ENCODE results near the gene USP34.
"Not testable (repeated sequence)": the region's sequence is repeated elsewhere in the genome, so short reads cannot be mapped to it uniquely, and the experiment has no call there.

USP34 gene

DNA sequence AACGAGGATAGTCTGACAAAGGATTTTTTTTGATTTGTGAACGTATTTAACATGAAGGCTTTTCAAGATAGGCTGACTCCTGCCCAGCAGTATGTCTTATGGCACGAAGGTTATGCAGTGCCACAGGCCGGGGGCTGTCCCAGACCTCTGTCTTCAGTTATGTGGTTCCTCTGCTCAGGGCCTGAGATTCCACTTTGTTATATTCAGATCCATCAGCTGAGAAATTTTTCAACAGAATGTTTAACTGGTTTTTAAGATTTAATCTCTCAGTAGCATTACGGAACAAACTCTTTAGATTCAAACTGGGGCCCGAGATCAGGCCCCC, 288.9 kb downstream of the USP34 start:
- no peak for DNase-seq (ENCODE audit: low spot score)

DNA sequence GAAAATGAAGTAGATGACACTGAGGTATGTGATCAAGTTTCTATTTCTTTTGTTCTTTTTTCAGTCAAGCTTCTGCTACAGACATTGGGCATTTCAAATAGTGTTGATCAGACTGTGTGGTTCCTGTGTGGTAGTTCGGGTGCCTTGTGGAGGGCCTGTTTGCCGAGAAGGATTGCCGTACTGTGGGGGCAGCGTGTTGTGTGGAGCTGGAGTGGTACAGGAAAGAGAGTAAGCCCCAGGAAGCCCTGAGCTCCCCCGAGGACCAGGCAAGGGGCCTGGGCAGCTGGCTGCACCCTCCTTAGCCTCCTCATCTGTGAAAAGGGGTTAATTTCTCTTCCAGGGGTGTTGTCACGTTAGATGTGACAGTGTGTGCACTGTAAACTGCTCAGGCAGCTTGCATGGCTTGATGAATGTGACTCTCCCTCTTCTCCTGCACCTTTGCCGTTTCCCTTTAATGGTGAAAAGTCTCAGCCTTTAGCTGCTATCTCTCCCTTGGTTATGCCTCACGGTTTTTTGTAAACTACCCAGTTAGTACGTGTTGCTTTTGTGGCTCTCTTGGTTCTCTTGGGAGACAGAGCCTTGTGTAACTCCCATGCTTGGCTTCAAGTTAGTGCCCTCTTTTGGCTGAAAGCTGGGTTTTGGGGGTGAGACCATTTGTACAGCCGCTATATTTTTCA, 289.4 kb downstream of the USP34 start:
- DNase-seq (ENCODE audit: low spot score) = no peak

DNA sequence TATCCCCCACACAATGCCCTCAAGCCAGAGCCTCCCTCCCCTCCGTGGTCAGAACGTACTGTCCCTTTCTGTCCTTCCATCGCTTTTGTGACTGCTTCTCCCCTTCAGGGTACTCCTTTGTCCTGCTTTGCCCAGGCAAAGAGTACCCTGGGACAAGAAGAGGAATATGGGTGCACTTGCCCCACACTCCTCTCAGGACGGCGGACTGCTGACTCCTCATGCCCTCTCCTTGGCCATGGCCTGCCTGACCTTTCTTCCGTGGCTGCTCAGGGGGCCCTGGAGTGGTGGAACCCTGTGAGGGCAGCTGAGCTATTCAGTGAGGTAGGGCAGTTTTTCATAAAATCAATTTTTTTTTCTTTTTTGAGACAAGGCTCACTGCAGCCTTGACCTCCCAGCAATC, 290.2 kb downstream of the USP34 start:
- DNase-seq (ENCODE audit: low spot score) = no peak

DNA sequence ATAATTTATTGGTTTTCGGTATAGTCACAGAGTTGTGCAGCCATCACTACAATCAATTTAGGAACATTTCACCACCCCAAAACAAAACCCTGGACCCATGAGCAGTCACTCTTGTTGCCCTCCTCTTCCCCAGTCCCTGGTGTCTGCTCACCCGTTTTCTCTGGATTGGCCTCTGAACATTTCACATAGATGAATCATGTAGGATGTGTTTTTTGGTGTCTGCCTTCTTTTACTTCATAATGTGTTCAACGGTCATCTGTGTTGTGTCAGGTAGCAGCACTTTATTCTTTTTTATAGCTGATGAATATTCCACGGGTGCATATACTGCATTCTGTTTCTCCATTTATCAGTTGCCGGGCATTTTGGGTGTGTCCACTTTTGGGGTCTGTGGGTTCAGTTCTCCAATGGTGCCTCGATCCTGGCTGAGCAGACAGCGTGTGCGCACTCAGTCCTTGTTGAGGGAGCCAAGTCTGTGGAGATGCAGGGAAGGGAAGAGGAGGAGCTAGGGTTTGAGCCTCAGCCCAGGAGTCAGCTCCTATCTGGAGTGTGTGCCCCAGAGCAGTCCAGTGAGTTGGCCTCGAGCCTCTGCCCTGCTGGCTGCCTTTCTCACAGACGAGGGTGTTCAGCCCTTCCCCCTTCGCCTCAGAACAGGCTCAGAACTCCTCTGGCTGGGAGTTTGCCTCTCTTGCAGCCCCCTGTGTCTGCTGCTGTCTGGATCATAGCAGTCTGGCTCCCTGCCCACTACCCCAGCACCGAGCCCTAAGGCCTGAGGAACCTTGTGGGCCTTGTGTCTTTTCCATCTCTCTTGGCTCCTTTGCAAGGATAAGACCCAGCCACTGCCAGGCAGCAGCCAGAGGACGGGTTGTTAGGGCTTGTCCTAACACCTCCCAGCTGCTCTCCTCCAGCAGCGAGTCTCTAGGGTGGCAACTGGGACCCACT, 290.9 kb downstream of the USP34 start:
- DNase-seq (ENCODE audit: low spot score) = peak; percentile 33

DNA sequence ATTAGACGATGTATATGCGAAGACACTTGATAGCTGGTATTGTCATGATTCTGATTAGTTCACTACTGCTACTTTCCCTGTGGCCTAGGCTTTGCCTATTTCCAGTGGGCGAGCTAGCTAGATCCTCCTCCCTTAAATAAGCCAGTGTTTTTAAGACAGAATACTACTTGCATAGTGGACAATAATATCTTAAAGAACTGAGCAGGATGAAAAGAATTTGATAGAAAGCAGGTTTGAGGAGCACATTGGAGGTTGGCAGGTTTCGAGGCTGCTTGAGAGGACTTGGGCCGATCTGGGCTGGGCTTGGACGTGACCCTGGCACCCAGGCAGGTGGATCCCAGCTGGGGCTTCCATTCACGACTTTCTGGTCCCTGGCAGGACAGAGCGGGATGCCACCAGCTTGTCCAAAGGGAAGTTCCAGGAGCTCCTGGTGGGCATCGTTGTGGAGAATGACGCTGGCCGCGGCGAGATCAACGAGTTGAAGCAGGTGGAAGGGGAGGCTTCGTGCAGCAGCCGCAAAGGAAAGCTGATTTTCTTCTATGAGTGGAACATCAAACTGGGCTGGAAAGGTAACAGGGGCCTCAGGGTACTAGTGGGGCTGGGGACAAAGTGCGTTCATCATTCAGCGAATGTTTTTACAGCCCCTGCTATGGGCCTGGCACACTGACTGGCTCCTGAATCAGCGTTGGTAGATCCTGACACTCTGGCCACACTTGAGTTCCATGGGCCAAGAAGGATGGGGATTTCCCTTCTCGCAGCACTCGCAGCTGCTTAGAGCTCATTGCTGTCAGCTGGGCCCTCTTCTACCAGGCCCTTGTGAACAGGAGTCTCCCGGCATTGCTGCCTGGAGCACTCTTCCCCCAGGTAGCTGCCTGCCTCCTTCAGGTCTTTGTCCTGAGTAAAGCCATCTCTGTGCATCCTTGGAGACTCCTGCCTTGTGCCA, 292.0 kb downstream of the USP34 start:
- no peak for DNase-seq (ENCODE audit: low spot score)

DNA sequence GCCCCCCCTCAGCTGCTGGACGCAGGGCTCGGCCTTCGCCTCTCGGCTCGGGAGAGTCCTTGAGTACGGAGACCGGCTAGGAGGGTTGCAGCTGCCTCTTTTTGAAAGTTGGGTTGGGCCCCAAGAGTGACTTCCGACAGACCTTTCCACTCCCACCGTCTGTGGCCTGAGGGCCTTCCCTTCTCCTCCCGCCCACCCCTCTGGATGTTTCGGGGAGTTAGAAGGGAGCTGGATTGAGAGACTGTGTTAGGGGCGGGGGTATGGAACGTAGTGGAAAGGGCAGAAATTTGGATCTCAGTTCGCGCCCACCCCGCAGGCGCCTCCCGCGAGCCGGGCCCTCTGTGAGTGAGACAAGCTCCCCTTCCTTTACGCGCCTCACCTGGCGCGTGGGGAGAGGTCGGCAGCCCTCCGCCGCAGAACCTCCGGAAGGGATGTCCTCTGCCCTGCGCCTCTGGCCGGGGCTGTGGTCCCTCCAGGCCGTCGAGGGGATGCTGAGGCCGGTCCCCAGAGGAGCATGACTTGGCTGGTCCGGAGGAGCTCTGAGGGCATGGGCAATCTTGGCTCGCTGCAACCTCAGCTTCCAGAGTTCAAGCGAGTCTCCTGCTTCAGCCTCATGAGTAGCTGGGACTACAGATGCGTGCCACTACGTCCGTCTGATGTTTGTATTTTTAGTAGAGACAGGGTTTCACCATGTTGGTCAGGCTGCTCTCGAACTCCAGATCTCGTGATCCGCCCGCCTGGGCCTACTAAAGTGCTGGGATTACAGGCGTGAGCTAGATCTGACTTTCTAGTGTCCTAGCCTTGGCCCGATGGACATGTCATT, 292.9 kb downstream of the USP34 start:
- peak; percentile 26 for DNase-seq (ENCODE audit: low spot score)

DNA sequence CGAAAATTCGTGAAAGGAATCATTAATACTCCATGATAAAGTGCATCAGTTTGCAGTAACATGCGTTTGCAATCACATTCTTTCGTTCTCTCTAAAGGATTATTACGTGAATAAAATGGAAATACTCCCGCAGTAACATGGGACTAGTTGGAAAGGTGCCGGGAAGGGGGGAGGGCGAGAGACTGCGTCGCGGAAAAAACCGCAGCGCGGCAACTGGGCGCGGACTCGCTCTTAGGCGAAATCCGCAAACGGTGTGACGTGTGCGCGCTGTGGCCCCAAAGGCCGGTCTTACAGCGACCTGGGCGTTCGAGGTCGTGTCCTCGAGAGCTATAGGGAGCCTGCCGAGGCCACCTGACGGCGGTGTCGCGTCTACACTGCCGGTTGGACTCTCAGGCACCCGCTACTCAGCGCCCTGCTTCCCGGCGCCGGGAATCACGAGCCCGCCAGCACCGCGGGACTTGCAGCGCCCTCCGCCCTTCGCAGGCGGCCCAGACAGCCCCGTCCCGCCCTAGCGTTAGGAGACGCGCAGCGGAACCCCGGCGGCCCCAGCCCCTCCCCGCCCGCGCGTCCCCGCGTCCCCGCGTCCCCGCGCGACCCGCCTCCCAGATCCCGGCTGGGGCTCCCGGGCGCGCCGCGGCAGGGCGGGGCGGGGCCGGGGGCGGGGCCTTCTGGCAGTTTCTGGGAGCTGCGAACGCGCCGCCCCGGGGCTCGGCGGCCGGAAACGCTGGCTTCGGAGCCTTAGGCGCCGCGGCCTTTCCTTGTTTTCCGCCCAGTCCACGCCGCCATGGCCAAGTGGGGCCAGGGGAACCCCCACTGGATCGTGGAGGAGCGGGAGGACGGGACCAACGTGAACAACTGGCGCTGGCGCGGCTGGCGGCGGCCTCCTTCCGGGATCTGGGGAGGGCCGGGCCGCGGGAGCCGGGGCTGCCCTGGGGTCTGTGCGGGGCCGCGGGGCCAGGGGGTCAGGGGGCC, 293.8 kb downstream of the USP34 start:
- peak; percentile 86 for DNase-seq (ENCODE audit: low spot score)

DNA sequence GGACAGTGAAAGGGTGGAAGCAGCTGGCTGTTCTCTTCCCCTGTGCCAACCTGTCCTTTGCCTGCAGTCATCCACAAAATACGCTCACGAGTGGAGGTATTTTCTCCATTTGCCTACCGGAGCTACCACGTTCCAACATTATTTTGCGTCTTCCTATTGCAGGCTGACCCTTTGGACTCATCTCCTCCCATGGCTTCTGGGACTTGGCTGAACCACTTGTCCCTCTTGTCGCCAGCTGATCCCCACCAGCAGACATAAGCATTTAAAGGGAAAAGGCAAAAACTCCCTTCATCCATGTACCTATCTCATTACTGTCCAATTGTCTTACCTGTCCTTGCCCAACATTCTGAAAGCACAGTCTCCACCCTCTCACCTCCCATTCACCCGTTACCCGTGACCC, 295.9 kb downstream of the USP34 start:
- no peak for DNase-seq (ENCODE audit: low spot score)

DNA sequence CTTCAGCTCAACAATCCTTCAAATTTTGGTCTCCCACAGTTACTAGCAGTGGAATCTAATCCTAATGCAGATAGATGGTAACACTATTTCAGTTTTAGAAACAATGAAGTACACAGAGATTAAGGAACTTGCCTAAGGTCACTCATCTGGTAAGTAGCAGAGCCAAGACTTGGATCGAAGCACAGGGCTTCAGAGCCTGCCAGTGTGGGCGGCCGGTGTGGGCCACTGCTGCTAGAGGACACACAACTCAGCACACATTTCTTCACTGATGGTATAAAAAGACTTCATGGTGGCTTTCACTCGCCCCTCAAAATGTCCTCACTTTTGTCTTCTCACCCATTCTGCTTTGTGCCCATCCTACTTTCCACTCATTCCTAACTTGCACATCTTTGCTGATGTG, 297.8 kb downstream of the USP34 start:
- DNase-seq (ENCODE audit: low spot score) = no peak

DNA sequence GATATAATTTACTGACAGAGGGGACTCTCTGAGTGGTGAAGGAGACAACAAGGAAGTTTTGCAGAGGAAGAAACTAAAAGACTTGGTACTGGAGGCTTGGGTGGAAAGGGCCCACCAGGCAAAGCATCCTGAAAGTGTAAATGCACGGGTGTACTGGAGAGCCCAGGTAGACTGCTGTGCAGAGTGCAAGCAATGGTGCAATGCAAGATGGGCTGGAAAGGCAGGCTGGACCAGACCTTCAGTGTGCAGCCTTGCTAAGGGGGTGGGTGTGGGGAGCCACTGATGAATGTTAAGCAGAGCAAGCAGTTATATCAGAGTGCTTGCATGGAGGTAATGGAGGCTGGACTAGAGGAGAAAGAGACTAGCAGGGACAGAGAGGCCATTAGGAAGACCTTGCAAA, 298.2 kb downstream of the USP34 start:
- DNase-seq (ENCODE audit: low spot score) = no peak

DNA sequence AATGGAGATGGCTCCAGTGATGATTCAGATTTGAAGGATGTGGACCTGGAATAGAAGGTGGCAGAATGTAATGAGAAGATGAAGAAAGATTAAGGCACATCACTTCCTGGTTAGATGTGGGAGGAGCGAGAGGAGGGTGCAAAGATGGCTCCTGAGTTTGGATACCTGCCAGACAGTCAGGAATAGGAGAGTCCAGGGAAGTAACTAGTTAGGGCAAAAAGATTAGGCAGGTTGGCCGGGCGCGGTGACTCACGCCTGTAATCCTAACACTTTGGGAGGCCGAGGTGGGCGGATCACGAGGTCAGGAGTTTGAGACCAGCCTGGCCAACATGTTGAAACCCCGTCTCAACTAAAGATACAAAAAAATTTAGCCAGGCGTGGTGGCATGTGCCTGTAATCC, 303.3 kb downstream of the USP34 start:
- no peak for DNase-seq (ENCODE audit: low spot score)

DNA sequence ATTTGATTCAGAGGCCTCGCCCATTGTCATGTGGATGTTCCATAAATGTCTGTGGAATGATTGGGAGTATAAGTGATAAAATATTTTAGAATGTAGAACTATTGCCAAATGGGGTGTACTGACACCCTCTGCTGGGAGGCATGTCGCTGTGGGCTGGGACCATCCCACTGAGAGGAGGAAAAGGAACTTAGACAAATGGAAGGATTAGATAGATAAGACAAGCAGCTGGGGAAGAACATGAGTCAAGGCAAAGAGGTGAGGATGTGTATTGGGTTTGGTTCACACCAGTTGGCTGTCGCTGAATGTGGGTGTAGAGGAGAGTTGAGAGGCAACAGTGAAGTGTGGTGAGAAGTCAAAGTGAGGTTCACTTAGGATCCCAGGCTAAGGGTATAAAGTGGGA, 304.9 kb downstream of the USP34 start:
- no peak for DNase-seq (ENCODE audit: low spot score)

DNA sequence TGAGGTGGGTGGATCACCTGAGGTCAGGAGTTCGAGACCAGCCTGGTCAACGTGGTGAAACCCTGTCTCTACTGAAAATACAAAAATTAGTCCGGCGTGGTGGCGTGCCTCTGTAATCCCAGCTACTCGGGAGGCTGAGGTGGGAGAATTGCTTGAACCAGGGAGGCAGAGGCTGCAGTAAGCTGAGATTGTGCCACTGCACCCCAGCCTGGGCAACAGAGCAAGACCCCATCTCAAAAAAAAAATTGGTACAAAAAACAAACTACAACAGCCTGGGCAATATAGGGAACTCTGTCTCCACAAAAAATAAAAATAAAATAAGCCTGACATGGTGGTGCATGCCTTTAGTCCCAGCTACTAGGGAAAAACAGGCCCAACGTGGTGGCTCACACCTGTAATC, 305.8 kb downstream of the USP34 start:
- DNase-seq (ENCODE audit: low spot score) = not testable (repeated sequence)

DNA sequence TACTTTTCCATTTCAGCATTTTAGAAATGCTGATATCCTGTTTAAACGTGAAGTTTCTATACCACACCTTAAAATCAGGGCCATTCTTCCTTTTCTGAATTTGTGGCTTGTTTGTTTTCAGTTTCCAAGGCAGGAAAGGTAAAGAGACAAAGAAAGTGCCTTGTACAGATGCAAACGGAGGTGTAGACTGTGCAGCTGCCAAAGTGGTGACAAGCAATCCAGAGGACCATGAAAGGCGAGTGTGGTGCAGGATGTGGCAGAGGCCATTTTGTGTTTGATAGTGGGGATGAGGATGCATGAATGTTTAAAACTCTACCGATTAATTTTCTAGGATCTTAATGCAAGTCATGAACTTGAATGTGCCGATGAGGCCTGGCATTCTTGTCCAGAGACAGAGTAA, 308.2 kb downstream of the USP34 start:
- DNase-seq (ENCODE audit: low spot score) = no peak

DNA sequence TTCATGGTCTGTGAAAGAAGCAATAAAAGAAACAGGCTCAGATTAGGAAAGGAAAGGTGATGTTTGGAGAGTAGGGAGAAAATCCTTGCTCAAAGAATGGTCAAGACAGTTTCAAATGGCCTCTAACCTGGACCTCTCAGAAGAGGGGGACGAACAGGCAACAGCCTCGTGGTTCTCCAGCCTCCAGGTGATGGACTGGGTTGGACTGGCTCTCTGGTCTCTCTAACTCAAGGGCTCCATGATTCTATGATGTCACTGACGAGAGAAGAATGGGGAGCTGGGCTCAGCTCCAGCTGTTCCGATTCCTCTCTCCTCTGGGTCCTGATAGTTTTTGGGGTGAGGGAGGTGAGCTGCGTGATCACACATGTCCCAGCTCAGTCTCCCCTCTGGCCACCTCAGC, 309.0 kb downstream of the USP34 start, which contains the start of gene C2orf74:
TSS of gene C2orf74 (plus strand) at position 301 of the 400 bp plus-strand sequence. CDS start 327 bp downstream, outside the sequence.
- no peak for DNase-seq (ENCODE audit: low spot score)

DNA sequence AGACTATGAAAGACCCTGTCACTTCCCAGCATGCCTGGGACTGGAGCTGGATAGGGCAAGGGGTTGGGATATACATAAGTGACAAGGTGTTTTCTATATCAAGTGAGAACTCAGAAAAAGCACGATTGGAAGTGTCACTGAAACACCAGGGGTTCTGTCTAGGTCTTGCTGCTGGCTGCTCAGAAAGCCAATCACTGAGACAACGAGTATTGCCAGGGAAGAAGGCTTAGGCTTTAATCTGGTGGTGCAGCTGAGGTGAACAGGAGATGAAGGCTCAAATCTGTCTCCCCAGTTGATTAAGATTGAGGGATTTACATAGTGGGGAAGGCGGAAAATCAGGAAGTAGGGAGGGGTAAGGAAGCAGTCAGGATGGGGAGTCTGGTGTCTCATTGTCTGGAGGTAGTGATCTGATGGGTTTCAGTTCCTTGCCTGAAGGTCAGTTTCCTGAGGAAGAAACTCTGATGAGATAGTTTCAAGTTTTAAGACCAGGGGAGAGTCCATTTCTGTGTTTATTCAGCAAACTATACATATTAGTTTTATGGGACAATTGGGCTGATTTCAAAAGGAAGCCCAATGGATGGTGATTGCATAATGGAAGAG, 312.4 kb downstream of the USP34 start:
- no peak for DNase-seq (ENCODE audit: low spot score)

DNA sequence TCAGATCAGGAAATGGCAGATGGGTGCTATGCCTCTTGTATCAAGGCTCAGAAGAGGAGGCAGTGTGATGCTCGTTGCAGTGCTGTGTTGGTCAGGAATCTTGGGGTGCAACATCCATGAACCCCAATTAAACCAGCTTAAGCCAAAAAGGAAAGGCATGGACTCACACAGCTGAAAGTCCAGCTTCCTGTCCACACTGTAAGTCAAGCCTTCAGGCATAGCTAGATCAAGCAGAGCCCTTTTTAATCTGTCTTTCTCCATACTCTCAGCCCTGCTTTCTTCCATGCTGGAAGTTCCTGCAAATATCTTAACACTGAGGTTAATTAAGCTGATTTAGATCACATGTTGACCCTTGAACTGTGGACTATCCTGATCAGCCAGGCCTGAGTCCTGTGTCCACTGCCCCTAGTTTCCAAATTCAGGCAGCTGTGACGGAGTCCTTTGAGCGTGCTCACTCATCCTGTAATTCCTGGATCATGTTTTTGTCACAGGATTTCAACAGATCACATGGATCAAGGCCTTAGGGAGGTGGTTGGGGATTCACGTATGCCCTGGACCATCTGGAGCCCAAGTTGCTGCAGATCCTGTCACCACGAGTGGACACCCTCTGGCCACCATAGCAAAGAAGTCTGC, 313.4 kb downstream of the USP34 start:
- DNase-seq (ENCODE audit: low spot score) = no peak

DNA sequence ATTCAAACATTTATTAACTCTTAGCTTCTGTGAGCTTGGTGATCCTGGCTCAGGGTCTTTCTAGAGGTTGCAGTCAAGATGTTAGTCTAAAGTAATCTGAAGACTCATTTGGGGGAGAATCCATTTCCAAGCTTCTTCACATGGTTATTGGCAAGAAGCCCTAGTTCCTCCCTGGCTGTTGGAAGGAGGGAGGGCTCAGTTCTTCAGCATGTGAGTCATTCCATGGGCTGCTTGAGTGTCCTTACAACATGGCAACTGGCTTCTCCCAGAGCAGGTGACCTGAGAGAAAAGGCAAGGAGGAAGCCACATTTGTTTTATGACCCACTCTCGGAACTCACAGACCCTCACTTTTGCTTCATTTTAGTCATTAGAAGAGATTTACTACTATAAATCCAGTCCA, 319.5 kb downstream of the USP34 start:
- DNase-seq (ENCODE audit: low spot score) = no peak

DNA sequence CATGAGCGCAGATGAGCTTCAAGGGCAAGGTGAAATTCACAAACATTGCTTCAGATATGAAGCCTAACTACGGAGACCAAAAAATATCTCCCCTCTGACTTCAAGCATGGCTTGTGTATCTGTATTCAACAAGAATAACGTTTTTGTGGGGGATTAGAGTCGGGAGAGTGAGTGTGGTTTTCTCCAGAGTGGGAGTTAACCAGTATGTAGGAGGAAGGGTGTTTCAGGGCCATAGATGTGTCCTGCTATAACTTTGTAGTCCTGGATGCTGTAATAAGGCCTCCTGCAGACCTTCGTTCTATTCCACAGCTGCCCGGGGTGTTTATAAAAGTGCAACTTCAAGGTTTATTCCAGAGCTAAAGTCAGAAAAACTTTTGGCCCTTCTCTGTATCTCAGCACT, 321.8 kb downstream of the USP34 start:
- DNase-seq (ENCODE audit: low spot score) = no peak

All from hematopoietic multipotent progenitor cell treated with erythropoietin and hydrocortisone succinate and interleukin-3 and kit ligand, for 15 days (in vitro differentiated cells).